HG02938 (cell line): ENCODE data around the gene SLC6A6.

Experiments used
- ATAC-seq: cut with Tn5 transposase; IDR thresholded peaks from one replicate; pipeline ENCODE4 v1.9.1; 2021; ENCODE audit warnings: mild to moderate bottlenecking, moderate library complexity; ENCODE audit not compliant: unreplicated experiment

SLC6A6 gene

GRCh38 chr3:14536055-14536815 lies 133.8 kb downstream of the SLC6A6 start:
- no peak for ATAC-seq

- ATAC-seq: no peak
These were observed 134.6 kb downstream of the SLC6A6 start for GRCh38 chr3:14536837-14537589.

GRCh38 chr3:14537590-14538450 lies 135.4 kb downstream of the SLC6A6 start:
- no peak for ATAC-seq

GRCh38 chr3:14538451-14539088 lies 136.2 kb downstream of the SLC6A6 start:
- no peak for ATAC-seq
